Liver (tissue), 9 donors: ENCODE results near the gene CEP164. TPM values are rescaled to one million over a fixed set of nuclear protein-coding genes. Genes with fewer than 3 reads are reported as not detected.

Experiments used
- DNase-seq: peaks from one replicate; pipeline ENCODE4 v3.0.0-alpha.2; 2017; ENCODE audit warnings: low spot score
- H3K27ac ChIP-seq, 2 donors: one replicate each; pipeline ENCODE4 v1.7.0; 2013; ENCODE audit warnings: inconsistent platforms in 2 of 2, low read length in 2 of 2, control low read depth in 1 of 2, low read depth in 1 of 2, mild to moderate bottlenecking in 1 of 2
- H3K27me3 ChIP-seq, 4 donors: one replicate each; pipeline versions ENCODE4 v1.6.1 to v1.7.0; 2013; ENCODE audit warnings: low read length in 3 of 4, inconsistent platforms in 1 of 4, mild to moderate bottlenecking in 1 of 4, moderate library complexity in 1 of 4; ENCODE audit not compliant: control insufficient read depth in 4 of 4, insufficient read depth in 4 of 4
- H3K36me3 ChIP-seq, 4 donors: one replicate each; pipeline versions ENCODE4 v1.6.1 to v1.7.0; 2013; ENCODE audit warnings: low read length in 3 of 4, mild to moderate bottlenecking in 3 of 4, low read depth in 1 of 4, moderate library complexity in 1 of 4; ENCODE audit not compliant: control insufficient read depth in 4 of 4, insufficient read depth in 3 of 4
- H3K4me1 ChIP-seq, 4 donors: one replicate each; pipeline versions ENCODE4 v1.6.1 to v1.7.0; 2013; ENCODE audit warnings: low read length in 3 of 4, mild to moderate bottlenecking in 3 of 4, moderate library complexity in 1 of 4; ENCODE audit not compliant: control insufficient read depth in 4 of 4, insufficient read depth in 4 of 4
- H3K4me3 ChIP-seq, 3 donors: one replicate each; pipeline versions ENCODE4 v1.6.1 to v1.7.0; 2013; ENCODE audit warnings: low read length in 3 of 3, control low read depth in 1 of 3, low read depth in 1 of 3, mild to moderate bottlenecking in 1 of 3
- H3K9ac ChIP-seq, 2 donors: one replicate each; pipeline ENCODE4 v1.7.0; 2013; ENCODE audit warnings: low read length in 2 of 2, mild to moderate bottlenecking in 2 of 2, moderate library complexity in 2 of 2, control low read depth in 1 of 2, low read depth in 1 of 2
- H3K9me3 ChIP-seq, 4 donors: one replicate each; pipeline versions ENCODE4 v1.6.1 to v1.7.0; 2013; ENCODE audit warnings: low read length in 3 of 4; ENCODE audit not compliant: control insufficient read depth in 4 of 4
- CTCF ChIP-seq: fragments of 150-350 bp; IDR thresholded peaks from 2 replicates; pipeline ENCODE4 v1.5.1; 2017; ENCODE audit warnings: improper control_type of control experiment, low read depth, low read length; ENCODE audit not compliant: missing input control
- EGR1 ChIP-seq, 2 donors: IDR thresholded peaks; 2 replicates each; pipeline ENCODE4 v1.6.1; 2016 to 2018; ENCODE audit warnings: antibody characterized with exemption in 2 of 2, low read depth in 2 of 2
- FOXA1 ChIP-seq: IDR thresholded peaks from 2 replicates; pipeline ENCODE4 v1.6.1; 2016; ENCODE audit warnings: antibody characterized with exemption
- FOXA2 ChIP-seq: IDR thresholded peaks from 2 replicates; pipeline ENCODE4 v1.6.1; 2016; ENCODE audit warnings: antibody characterized with exemption
- HNF4A ChIP-seq, 2 donors: conservative IDR thresholded peaks; 2 replicates each; pipeline ENCODE4 v1.6.1; 2016; ENCODE audit warnings: antibody characterized with exemption in 2 of 2, mild to moderate bottlenecking in 2 of 2
- HNF4G ChIP-seq: IDR thresholded peaks from 2 replicates; pipeline ENCODE4 v1.6.1; 2016; ENCODE audit warnings: antibody characterized with exemption
- JUND ChIP-seq, 2 donors: IDR thresholded peaks; 2 replicates each; pipeline ENCODE4 v1.6.1; 2016; ENCODE audit warnings: antibody characterized with exemption in 2 of 2
- NR2F2 ChIP-seq: IDR thresholded peaks from 2 replicates; pipeline ENCODE4 v1.6.1; 2016; ENCODE audit warnings: antibody characterized with exemption
- RAD21 ChIP-seq, 2 donors: IDR thresholded peaks; 2 replicates each; pipeline ENCODE4 v1.6.1; 2016; ENCODE audit warnings: antibody characterized with exemption in 2 of 2, mild to moderate bottlenecking in 2 of 2
- REST ChIP-seq: IDR thresholded peaks from 2 replicates; pipeline ENCODE4 v1.6.1; 2016; ENCODE audit warnings: antibody characterized with exemption, mild to moderate bottlenecking
- SP1 ChIP-seq: IDR thresholded peaks from 2 replicates; pipeline ENCODE4 v1.6.1; 2018; ENCODE audit warnings: antibody characterized with exemption, mild to moderate bottlenecking
- TAF1 ChIP-seq: conservative IDR thresholded peaks from 2 replicates; pipeline ENCODE4 v1.6.1; 2016; ENCODE audit warnings: antibody characterized with exemption, mild to moderate bottlenecking
- YY1 ChIP-seq: IDR thresholded peaks from 2 replicates; pipeline ENCODE4 v1.6.1; 2016; ENCODE audit warnings: antibody characterized with exemption, mild to moderate bottlenecking
- ZBTB33 ChIP-seq: IDR thresholded peaks from 2 replicates; pipeline ENCODE4 v1.6.1; 2016; ENCODE audit warnings: antibody characterized with exemption
- WGBS: extraction: QIAGEN DNeasy Blood & Tissue Kit; methylation state at CpG from one replicate; pipeline ENCODE4 v1.1.7; 2013; 5-methylcytosine and 5-hydroxymethylcytosine counted together
- polyA plus RNA-seq, 2 donors: library from polyadenylated mRNA; stranded (reverse) in 1 of 2; unstranded in 1 of 2; fragments of 200-250 nt in 1 of 2; fragments of >200 nt in 1 of 2; fragmentation: Nextera tagmentation in 1 of 2; extraction: Ambion mirVana in 1 of 2; gene quantifications; one replicate each; pipeline versions ENCODE4 v1.2.1 to v1.2.3, GENCODE V29; 2013 to 2015
- total RNA-seq, 2 donors: library from RNA; depleted of rRNA; stranded (reverse); fragments of >200 nt; gene quantifications; one replicate each; pipeline ENCODE4 v1.2.3, GENCODE V29; 2014
- donor health status: healthy.
- donor health status: healthy.
- donor health status: healthy.
- donor health status: healthy.
- donor health status: healthy.

The CEP164 gene
- total and polyA plus RNA-seq, 4 donors, result 4.1 to 12.3 (median 5.9) TPM

DNA sequence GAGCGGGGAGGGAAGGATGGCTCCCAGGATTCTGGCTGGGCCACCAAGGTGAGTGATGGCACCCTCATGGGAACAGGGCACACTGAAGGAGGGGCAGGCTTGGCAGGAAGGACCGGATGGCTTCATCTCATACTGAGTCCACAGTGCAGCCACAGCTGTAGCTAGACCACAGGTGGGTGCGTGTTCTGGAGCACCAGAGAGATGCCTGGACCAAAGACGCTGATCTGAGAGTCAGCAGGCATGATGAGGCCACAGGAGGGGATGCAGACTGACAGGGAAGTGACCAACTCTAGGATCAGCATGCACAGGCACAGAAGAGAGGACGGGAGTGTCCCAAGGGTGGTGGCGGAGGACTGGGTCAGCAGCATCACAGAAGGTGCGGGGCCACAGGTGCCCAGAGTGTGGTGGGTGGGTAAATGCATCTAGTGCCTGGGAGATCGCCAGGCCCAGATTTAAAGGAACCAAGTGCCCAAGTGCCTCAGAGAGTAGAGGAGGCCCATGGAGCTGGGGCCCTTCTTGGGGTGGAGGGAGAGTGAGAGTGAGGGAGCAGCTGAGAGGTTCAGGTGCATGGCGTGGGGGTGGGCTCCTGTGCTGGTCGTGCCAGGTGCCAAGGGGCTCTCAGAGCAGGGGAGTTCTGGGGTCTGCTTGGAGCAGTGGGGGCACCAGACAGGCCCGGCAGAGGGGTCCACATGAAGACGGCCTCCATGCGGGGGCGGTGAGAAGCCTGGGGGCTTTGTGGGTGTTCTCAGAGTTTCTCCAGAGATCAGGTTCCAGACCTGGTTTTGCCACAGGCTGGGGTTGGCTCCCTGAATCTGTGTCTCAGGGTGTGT lies 113.7 kb downstream of the CEP164 start:
- H3K4me3 ChIP-seq, result no peak overlapping the region
- 89% methylated on average over 14 of the region's 14 CpGs for WGBS

DNA sequence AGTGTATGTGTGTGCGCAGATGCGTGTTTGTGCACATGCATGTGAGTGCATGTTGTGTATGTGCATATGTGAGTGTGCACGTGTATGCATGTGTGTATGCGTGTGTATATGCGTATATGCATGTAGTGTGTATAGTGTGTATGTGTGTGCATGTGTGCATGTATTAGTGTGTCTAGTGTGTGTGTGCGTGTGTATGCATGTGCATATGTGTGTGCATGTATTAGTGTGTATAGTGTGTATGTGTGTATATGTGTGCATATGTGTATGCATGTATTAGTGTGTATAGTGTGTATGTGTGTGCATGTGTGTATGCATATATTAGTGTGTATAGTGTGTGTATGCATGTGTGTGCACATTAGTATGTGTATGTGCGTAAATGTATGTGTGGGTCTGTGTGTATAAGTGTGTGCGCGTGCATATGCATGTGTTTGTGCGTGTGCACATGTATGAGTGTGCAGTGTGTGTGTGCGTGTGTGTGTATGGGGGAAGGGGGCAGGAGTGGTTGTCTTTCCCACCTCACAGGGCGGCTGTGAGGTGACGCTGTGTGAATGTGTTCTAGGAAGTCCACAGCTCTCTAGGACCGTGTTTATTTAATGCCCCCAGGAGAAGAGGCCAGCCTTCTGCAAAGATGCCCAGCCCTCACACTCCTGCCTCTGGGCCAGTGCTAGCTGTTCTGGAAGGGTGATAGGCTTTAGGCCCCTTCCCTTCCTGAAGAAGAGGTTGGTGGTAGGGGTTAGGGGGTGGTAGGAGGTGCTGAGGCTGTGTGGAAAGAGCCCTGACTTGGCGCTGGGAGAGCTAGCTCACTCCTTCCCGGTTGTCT lies 114.6 kb downstream of the CEP164 start:
- DNase-seq, result no peak
- Histone ChIP-seq H3K4me3 (no peak overlapping the region), H3K4me1 (no peaks in the 10 kb centered on the region), H3K9ac (no peak overlapping the region), H3K27ac (no peak overlapping the region), H3K9me3 (no peaks in the 10 kb centered on the region), H3K27me3 (no peaks in the 10 kb centered on the region), H3K36me3 (no peaks in the 10 kb centered on the region)
- 87% methylated on average over 16 of the region's 16 CpGs for WGBS
- TF ChIP-seq RAD21 (IDR thresholded peaks at IDR 0.05), result no peak
- no peak for TF ChIP-seq CTCF
- no peak for TF ChIP-seq EGR1 (IDR thresholded peaks at IDR 0.05; ENCODE audit: low read depth in 2 of 2)
- TF ChIP-seq HNF4A (conservative IDR thresholded peaks at IDR 0.05), result no peak
- no peak for TF ChIP-seq YY1
- no peak for TF ChIP-seq SP1
- no peak for TF ChIP-seq JUND (IDR thresholded peaks at IDR 0.05)
- no peak for TF ChIP-seq ZBTB33
- TF ChIP-seq FOXA2, result no peak
- TF ChIP-seq FOXA1, result no peak

More for the DNA sequence above, 113.7 kb downstream of the CEP164 start:
- no peak for DNase-seq
- no peaks in the 10 kb centered on the region for H3K36me3 ChIP-seq
- H3K27me3 ChIP-seq, result no peaks in the 10 kb centered on the region
- H3K27ac ChIP-seq, result no peak overlapping the region
- no peaks in the 10 kb centered on the region for H3K9me3 ChIP-seq
- no peak for TF ChIP-seq ZBTB33
- TF ChIP-seq TAF1, result no peak
- TF ChIP-seq SP1, result no peak
- no peak for TF ChIP-seq RAD21 (IDR thresholded peaks at IDR 0.05)
- no peak for TF ChIP-seq REST
- TF ChIP-seq EGR1 (IDR thresholded peaks at IDR 0.05; ENCODE audit: low read depth in 2 of 2), result no peak
- TF ChIP-seq NR2F2, result no peak
- no peak for TF ChIP-seq YY1
- TF ChIP-seq JUND (IDR thresholded peaks at IDR 0.05), result no peak
- no peak for TF ChIP-seq HNF4A (conservative IDR thresholded peaks at IDR 0.05)
- TF ChIP-seq HNF4G, result no peak
- TF ChIP-seq FOXA2, result no peak
- H3K9ac ChIP-seq, result no peak overlapping the region
- no peaks in the 10 kb centered on the region for H3K4me1 ChIP-seq
